Epithelial cell of esophagus (primary cell): ENCODE measurements around the gene HASPIN.

ENCODE experiments used
- DNase-seq: peaks from one replicate; pipeline ENCODE4 v3.0.0; 2010; ENCODE audit warnings: low read depth
- H3K4me3 ChIP-seq: 2 replicates; pipeline ENCODE4 v1.5.1; 2011; ENCODE audit warnings: mild to moderate bottlenecking, low read length, control low read depth
- TF ChIP-seq, protein P1 (sequence below): IDR thresholded peaks from 2 replicates; pipeline ENCODE4 v1.5.1; 2011; ENCODE audit warnings: low read depth, mild to moderate bottlenecking, low read length, control low read depth, inconsistent platforms; ENCODE audit not compliant: insufficient read depth; ENCODE audit errors: missing control alignments

Gene HASPIN

DNA sequence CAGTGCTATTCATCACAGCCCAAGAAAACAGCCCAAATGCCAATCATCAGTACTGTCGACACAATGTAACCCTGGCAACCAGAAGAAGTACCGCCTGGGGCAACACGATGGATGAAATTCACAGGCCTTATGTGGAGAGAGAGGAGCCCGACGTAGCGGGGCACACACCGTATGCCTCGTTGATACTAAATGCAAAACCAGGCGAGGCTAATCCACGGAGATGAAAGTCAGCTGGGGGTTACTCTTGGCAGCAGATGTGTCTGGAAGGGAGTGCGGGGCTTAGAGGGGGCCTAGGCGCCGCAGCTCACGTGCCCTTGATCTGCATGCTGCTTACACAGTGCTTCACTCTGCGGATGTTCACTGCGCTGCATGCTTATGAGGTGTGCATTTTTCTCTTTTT lies 47.4 kb downstream of the HASPIN start:
- DNase-seq, result no peak

DNA sequence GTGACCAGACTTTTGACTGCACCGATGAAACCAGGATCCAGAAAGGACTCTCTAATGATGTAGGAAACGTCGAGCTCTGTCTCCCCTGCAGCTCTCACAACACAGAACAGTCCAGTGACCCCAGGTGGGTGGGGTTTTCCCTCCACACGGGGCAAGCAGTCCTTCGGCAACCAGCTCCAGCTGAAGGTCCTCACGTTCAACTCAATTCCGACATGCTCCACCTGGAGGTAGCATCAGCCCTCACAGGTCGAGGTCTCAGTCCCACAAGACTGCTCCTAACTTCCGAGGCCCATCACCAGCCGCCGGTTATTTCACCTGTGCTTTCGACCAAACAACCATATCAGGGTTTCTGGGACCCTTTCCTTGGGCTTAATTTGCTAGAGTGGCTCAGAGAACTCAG lies 49.1 kb downstream of the HASPIN start:
- no peak overlapping the region for H3K4me3 ChIP-seq
- TF ChIP-seq, protein P1, sequence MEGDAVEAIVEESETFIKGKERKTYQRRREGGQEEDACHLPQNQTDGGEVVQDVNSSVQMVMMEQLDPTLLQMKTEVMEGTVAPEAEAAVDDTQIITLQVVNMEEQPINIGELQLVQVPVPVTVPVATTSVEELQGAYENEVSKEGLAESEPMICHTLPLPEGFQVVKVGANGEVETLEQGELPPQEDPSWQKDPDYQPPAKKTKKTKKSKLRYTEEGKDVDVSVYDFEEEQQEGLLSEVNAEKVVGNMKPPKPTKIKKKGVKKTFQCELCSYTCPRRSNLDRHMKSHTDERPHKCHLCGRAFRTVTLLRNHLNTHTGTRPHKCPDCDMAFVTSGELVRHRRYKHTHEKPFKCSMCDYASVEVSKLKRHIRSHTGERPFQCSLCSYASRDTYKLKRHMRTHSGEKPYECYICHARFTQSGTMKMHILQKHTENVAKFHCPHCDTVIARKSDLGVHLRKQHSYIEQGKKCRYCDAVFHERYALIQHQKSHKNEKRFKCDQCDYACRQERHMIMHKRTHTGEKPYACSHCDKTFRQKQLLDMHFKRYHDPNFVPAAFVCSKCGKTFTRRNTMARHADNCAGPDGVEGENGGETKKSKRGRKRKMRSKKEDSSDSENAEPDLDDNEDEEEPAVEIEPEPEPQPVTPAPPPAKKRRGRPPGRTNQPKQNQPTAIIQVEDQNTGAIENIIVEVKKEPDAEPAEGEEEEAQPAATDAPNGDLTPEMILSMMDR, result no peak
- no peak for DNase-seq

More for the DNA sequence above, 47.4 kb downstream of the HASPIN start:
- no peak overlapping the region for H3K4me3 ChIP-seq
- TF ChIP-seq, protein P1, result no peak

DNA sequence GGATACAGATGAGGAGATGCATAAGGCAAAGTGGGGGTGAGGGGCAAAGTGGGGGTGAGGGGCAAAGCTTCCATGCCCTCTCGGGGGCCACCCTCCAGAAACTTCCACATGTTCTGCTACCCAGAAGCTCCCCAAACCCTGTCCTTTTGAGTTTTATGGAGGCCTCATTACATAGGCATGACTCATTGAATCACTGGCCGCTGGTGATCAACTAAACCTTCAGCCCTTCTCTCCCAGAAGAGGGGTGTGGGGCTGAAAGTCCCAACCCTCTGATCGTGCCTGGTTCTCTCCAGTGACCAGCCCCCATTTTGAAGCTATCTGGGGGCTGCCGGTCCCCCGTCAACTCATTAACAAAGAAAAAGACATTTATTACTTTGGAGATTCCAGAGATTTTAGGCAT lies 49.8 kb downstream of the HASPIN start:
- TF ChIP-seq, protein P1, result no peak
- no peak overlapping the region for H3K4me3 ChIP-seq
- DNase-seq, result peak; percentile 42

DNA sequence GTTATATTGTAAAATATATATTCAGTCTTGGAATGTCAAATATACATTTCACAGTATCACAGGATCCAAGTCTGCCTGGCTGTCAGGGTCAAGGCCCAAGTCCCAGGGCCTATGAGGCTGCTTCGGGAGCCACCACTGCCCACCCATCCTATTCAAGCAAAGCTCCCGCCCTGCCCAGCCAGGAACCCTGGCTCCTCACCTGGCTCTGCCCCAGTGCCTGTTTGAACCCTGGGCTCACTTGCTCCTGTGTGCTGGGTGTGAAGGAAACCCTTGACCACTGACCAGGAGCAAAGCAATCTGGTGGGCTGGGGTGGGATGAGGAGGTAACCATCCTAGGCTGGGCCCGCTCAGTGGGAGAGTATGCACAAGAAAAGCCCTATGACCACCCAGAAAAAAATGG lies 50.3 kb downstream of the HASPIN start:
- TF ChIP-seq, protein P1, result no peak
- no peak overlapping the region for H3K4me3 ChIP-seq
- no peak for DNase-seq
